ENCODE data around the gene CPNE7. TPM values are rescaled to one million over a fixed set of nuclear protein-coding genes. Genes with fewer than 3 reads are reported as not detected.

The CPNE7 gene
- total RNA-seq, 1 donor from 2014 or later = 11.5 TPM

DNA sequence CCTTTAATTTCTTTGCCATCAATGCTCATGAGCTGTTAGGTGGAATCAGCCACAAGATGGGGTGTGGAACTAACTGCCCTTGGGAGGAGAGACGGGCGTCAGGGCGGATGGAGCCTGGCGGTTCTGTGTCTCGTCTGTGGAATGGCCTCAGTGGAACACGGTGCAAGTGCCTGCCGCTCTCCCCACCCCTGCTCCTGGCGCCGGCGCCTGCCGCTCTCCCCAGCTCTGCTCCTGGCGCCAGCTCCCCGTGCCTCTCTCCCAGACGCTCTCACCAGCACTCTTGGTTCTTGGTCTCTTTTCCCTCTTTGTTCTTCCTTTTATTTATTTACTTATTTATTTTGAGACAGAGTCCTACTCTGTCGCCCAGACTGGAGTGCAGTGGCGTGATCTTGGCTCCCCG, 28.3 kb upstream of the CPNE7 start:
- Histone ChIP-seq H3K36me3 (ENCODE audit: control insufficient read depth, insufficient read depth, low read length) (peaks cover 1% of the 10 kb centered on the region), H3K4me3 (ENCODE audit: low read depth, low read length) (no peak overlapping the region), H3K27me3 (ENCODE audit: control insufficient read depth, insufficient read depth, low read length) (no peaks in the 10 kb centered on the region)
- DNase-seq (ENCODE audit: low read depth) = no peak
- TF ChIP-seq, protein P1, sequence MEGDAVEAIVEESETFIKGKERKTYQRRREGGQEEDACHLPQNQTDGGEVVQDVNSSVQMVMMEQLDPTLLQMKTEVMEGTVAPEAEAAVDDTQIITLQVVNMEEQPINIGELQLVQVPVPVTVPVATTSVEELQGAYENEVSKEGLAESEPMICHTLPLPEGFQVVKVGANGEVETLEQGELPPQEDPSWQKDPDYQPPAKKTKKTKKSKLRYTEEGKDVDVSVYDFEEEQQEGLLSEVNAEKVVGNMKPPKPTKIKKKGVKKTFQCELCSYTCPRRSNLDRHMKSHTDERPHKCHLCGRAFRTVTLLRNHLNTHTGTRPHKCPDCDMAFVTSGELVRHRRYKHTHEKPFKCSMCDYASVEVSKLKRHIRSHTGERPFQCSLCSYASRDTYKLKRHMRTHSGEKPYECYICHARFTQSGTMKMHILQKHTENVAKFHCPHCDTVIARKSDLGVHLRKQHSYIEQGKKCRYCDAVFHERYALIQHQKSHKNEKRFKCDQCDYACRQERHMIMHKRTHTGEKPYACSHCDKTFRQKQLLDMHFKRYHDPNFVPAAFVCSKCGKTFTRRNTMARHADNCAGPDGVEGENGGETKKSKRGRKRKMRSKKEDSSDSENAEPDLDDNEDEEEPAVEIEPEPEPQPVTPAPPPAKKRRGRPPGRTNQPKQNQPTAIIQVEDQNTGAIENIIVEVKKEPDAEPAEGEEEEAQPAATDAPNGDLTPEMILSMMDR (IDR thresholded peaks at IDR 0.05; ENCODE audit: insufficient read depth, low read length, poor library complexity, severe bottlenecking) = no peak

DNA sequence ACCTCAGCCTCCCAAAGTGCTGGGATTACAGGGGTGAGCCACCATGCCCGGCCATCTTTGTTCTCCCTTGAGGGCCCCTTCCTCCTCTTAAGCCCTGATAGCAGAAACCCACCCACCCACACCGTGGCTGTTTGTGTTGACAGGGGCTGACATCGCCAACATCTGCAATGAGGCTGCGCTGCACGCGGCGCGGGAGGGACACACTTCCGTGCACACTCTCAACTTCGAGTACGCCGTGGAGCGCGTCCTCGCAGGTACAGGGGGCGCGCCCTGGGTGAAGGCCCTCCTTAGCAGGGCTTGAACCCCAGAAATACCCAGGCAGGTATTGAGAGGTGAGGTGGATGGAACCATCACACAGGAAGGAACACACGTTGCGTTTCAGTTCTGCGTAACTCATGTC, 27.7 kb upstream of the CPNE7 start:
- DNase-seq (ENCODE audit: low read depth) = no peak
- no peaks in the 10 kb centered on the region for H3K27me3 ChIP-seq (ENCODE audit: control insufficient read depth, insufficient read depth, low read length)
- peaks cover 1% of the 10 kb centered on the region for H3K36me3 ChIP-seq (ENCODE audit: control insufficient read depth, insufficient read depth, low read length)
- no peak overlapping the region for H3K4me3 ChIP-seq (ENCODE audit: low read depth, low read length)
- TF ChIP-seq, protein P1 (IDR thresholded peaks at IDR 0.05; ENCODE audit: insufficient read depth, low read length, poor library complexity, severe bottlenecking) = no peak

DNA sequence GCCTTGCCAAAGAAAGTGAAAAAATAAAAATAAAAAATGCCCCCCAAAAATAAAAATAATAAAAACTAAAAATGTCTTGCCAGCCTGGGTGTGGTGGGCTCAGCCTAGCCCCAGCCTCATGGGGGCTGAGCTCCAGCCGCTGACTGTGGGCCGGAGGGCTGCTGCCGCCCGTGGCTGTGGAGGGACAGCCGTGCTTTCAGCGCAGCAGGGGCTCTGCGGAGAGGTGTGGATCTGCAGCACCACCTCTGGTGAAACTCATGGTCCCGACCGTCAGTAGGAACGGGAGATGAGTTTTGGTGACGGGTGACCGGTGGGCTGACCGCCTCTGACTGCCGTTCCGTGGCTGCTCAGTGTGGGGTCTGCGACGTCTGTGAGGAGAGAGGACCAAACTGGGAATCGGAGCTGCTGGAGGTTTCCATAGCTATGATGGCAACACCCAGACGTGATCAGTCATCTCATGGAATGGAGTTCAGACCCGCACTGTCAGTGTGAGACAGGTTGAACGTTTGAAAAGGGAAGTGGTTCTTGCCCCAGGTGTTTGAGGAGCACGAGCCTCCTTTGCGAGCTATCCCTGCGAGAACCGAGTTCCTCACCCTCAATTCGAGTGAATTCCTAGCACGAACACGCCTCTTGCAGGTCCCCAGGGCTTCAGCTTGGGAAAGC, 27.1 kb upstream of the CPNE7 start:
- Histone ChIP-seq H3K36me3 (ENCODE audit: control insufficient read depth, insufficient read depth, low read length) (peaks cover 1% of the 10 kb centered on the region), H3K27me3 (ENCODE audit: control insufficient read depth, insufficient read depth, low read length) (no peaks in the 10 kb centered on the region), H3K4me3 (ENCODE audit: low read depth, low read length) (no peak overlapping the region)
- DNase-seq (ENCODE audit: low read depth) = no peak
- TF ChIP-seq, protein P1 (IDR thresholded peaks at IDR 0.05; ENCODE audit: insufficient read depth, low read length, poor library complexity, severe bottlenecking) = no peak

DNA sequence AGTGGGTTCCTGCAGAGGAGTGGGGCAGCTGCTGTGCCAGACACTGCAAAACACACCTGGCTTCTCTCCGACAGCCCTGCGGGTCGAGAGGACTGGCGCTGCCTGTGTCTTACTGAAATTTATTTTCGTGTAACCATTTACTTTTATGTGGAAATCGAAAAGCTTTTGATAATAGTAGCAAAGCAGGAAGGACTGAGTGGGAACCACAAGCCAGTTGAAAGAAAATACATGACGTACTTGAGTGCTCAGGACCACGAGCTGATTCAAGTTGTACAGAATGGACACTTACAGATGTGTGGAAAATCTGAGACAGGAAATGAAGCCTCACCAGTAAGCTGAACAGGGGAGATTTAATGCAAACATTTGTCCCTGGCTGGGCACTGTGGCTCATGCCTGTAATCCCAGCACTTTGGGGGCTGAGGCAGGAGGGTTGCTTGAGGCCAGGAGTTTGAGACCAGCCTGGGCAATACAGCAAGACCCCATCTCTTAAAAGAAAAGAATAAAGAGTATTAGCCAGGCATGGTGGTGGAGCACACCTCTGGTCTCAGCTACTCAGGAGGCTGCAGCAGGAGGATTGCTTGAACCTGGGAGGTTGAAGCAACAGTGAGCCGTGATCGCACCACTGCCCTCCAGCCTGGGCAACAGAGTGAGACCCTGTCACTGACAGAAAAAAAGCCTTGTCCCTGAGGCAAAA, 26.4 kb upstream of the CPNE7 start:
- no peak overlapping the region for H3K4me3 ChIP-seq (ENCODE audit: low read depth, low read length)
- H3K36me3 ChIP-seq (ENCODE audit: control insufficient read depth, insufficient read depth, low read length) = peaks cover 1% of the 10 kb centered on the region
- TF ChIP-seq, protein P1 (IDR thresholded peaks at IDR 0.05; ENCODE audit: insufficient read depth, low read length, poor library complexity, severe bottlenecking) = no peak
- H3K27me3 ChIP-seq (ENCODE audit: control insufficient read depth, insufficient read depth, low read length) = no peaks in the 10 kb centered on the region
- DNase-seq (ENCODE audit: low read depth) = no peak

DNA sequence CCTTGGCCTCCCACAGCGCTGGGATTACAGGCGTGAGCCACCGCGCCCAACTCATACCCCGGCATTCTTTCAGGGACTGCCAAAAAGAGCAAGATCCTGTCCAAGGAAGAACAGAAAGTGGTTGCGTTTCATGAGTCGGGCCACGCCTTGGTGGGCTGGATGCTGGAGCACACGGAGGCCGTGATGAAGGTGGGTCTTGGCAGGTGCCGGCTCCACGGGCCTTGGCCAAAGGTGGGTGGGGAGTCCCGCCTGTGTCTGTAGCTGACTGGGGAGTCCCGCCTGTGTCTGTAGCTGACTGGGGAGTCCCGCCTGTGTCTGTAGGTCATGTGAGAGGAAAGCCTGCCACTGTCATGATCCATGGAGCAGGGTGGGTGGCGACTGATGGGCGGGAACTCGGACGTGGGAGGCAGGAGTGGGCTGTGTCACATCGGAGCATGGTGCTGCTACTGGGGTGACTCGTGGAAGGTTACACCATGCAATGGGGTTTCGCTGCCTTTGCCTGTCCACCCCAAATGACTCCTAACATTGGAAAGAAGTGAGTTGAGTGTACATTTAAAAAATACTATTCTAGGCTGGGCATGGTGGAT, 25.0 kb upstream of the CPNE7 start:
- TF ChIP-seq, protein P1 (IDR thresholded peaks at IDR 0.05; ENCODE audit: insufficient read depth, low read length, poor library complexity, severe bottlenecking) = no peak
- no peaks in the 10 kb centered on the region for H3K27me3 ChIP-seq (ENCODE audit: control insufficient read depth, insufficient read depth, low read length)
- H3K4me3 ChIP-seq (ENCODE audit: low read depth, low read length) = no peak overlapping the region
- peaks cover 3% of the 10 kb centered on the region for H3K36me3 ChIP-seq (ENCODE audit: control insufficient read depth, insufficient read depth, low read length)
- no peak for DNase-seq (ENCODE audit: low read depth)
